ENCODE results near the gene LDLRAD4.
A peak's percentile ranks its signal among the peaks of the same experiment; 100 is the strongest.
"Not testable (repeated sequence)": the region's sequence is repeated elsewhere in the genome, so short reads cannot be mapped to it uniquely, and the experiment has no call there.

Gene LDLRAD4

DNA sequence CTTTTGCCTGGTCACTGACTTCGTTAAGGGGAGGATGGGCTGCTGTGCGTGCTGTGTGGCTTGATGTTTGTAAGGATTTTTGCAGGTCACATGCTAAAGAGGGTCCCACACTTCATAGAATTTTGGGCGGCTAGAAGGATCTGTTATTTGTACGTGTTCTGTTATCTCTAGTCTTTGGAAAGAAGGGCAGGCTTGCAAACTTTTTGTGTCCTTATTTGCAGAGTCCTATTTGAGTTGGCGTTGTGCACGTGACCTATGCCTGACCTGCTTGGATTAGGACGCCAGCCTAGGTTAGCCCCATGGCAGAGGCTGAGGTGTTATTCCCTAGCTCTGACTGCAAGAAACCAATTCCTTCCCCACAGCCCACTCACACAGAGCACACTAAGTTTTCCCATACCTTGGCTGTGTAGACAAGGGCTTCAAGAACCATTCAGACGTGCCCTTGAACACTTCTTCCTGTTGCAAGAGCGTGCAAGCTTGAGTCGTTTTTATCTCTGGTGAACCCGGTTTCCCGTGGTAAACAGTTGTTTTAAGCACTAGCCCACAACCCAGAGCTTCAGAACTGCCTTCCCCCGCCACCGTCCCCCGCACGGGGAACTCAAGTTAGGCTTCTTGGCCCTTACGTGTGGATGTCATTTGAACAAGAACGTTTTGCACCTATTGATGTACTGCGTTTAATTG, 94.6 kb downstream of the LDLRAD4 start:
- peak in 1 of 4 experiments; percentile 30 for DNase-seq

DNA sequence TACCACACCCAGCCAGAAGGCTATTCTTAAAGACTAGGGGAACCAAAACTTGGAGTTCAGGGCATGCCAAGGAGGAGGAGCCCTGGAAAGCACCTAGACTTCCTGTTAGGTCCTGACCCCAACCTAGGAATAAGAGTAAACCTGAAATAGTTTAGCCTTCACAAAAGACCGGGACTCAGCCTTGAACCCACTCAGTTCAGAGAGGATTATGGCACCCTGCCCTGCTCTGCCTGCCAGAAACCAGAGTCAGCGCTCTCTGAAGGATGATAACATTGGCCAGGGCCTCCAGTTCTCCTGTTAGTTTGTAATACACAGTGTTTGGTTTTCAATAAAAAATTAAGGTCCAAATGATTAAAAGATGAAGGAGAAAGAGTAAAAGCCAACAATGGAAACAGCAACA, 96.4 kb downstream of the LDLRAD4 start:
- DNase-seq: no peak

DNA sequence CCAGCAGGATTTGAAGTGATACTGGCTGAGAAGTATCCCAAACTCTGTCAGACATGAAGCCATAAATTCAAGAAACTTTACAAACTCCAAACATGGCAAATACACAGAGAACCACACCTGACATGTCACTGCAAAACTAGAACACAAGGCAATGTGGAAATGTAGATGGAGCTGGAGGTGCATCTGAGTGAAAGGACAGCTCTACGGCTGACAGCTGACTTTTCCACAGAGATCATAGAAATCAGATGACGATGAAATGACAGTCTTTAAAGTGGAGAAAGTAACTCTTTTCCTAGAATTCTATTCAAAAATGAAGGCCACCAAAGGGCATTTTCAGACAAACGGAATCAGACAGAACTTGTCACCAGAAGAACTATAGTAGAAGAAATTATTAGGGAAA, 97.5 kb downstream of the LDLRAD4 start:
- DNase-seq: no peak

DNA sequence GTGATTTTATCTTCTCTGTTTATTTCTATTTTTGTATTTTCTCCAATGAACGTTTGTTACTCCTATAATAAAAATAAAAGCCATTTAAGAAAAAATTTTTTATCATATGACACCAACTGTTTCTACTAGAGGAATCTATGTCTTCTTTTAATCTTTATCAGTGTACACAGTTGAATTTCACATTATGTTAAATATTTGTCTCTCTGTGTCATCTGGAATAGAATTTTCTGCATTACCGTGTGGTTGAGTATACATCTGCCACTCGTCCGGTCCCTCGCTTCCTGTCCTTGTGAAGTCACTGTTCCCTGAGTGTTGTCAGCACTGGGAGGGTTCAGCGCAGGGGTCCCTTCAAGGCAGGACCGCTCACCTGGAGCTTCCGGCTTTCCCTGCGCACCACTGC, 99.2 kb downstream of the LDLRAD4 start:
- no peak for DNase-seq

DNA sequence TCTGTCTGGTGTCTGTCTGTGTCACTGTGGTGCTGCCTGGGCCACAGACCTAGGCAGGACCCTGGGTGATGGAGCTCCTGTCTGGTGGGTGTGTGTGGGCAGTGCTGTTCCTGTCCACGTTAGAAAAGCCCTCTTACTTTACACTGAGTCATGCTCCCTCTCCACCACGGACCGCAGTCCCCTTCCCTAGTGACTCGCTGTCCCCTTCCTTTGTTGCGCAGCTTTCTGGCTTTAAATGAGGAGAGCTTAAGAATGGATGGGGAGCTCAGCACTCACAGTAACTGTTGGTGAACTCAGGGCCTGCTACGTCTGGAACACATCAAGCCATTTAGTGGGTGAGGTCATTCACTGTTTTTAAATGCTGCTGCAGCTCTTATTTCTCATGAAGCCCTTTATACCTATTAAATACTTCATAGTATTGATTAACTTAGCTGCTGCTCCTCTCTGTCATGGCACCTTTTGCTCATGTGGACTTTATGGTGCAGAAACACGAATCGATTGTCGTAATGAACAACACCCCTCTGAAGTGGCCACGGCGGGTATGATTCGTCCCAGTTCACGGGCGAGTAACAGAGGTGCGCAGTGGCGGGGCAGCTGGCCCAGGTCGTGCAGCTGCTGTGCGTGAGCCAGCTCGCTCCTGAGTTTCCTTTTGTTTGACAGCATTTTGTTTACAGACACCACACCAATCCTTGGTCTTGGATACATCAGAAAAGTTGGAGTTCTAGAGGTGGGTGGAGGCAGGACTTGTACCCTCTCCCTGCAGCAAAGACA, 100.4 kb downstream of the LDLRAD4 start:
- DNase-seq: no peak

DNA sequence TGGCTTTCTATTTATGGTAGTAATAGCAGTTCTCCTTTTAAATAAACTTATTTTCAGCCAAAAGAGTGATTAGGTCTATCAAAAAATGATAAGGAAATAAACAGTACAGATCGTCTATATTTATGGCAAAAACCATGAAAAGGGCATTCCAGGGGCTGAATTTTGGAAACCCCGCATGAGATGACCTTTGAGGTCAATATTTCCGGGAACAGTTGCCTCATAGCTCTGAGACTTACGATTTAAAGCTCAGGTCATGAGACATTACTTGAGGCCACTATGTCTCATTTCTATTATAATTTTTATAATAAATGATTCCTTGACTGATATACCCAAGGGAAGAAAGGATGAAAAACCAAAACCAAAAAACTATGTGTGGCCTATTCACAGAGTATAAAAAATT, 101.1 kb downstream of the LDLRAD4 start:
- no peak for DNase-seq

DNA sequence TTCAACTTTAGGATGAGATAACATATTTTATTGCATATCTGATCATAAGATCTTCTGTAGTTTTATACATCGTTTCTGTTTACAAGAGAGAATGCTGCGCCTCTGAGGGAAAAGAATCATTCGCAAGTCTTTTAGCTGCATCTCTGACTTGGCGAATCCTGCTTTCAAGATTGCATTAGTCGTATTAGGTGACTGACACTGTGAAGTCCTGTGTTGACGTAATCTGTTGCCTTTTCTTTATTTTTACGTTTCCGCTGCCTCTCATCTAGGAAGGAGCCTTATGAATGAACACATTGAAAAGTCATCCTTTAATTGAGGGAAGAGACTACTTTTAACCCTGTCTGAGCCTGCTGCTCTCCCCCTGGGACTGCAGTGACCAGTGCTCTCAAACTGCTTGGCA, 101.5 kb downstream of the LDLRAD4 start:
- no peak for DNase-seq

DNA sequence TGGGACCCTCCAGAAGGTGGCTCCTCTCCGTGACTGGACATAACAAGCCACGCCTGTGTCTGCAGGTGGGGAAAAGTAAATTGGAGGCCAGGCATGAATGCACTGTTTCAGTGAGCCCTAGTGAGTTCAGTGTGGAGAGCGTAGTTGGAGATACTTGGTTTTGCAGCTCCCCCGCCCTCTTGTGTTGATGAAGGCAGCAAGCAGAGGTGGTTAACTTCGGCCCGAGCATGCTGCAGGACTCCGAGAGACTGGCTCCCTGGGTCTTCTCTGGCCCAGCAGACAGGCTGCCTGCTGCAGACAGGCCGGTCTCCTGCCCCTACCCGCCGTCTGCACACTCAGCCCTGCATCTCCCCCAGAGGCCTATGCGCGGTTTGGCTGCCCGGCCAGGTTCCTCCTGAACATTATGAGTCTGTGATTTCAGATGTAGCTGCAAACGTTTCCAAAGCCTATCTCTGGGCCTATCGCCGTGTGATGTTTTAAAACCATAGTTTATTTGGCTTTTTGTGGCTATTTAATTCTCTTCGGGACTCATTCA, 102.4 kb downstream of the LDLRAD4 start:
- no peak for DNase-seq

DNA sequence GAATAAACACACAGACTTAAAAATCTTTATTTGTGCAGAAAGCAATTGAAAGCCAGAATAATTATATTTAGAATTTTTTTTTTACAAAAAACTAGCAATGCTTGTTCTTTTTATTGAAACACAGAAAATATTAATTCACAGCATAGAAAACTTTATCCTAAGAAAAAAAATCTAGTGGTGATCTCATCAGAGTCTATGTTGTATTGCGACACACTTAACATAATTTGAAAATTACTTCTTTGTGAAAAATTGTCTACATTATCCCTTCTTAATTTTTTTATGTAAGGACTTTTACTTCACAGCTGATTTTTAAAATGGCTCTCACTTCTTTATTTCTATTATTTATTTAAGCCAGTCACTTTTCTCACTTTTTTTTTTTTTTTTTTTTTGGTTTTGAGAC, 103.4 kb downstream of the LDLRAD4 start:
- DNase-seq: no peak

DNA sequence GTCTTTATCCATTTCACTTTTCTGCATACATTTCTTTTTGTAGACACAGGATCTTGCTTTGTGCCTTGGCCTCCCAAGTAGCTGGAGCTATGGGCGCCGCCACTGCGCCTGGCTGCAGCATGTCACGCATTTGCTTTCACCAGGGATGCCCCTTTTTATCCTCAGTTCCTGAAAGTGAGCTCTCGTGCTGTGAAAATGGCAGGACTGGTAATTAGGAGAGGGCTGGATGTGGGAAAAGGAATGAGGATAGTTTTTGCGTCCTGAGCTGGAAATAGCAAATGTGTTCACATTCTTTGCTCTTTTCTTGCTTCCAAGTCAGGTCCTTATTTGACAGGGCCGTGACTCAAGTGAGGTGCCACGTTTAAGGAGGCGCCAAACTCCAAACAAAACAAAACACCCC, 104.6 kb downstream of the LDLRAD4 start:
- DNase-seq: no peak

DNA sequence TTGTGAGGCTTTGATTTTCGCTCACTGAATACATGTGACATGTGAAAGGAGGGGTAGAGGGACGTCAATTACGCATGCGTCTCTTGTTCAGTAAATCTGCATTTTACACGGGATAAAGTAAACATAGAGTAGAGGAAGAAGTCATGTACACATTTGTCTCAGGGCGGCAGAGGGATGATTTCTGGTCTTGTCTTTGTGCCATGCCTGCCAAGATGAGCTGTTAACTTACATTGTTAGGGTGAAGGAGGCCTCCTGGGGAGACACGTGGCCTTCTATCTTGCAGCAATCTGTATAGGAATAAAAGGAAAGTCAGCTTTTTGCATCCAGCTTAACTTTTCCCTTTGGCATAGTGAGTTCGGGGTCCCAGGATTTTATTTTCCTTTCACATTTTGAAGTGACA, 106.3 kb downstream of the LDLRAD4 start:
- no peak for DNase-seq

DNA sequence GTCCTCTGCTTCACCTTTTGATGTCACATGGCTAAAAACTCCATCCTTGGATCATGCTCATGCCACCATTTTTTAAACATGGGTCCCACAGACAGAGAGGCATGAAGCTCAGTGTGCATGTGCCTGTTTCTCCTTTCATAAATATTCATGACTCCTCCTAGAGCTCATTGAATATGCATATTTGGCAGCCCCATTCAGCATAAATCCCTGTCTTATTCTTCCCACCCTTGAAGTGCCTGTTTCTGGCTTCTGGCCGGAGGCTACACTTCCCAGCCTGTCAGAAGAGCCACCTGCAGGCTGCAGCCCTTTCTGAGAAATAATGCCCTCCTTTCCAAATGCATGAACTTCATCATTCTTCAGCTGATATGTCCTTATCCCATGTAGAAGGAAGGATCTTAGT, 109.7 kb downstream of the LDLRAD4 start:
- no peak for DNase-seq

DNA sequence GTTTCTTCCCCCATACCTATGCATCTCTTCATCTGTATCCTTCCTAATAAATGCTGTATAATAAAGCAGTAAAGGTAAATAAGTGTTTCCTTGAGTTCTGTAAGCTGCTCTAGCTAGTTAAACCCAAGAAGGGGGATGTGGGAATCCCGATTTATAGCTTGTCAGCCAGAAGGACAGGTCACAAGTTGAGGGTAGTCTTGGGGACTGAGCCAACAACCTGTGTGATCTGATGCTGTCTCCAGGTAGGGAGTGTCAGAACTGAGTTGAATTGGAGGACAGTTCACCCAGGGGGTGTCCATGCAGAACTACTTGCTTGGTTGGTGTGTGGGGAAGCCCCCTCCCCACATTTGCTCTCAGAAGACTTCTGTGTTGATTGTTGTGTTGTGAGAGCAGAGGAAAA, 112.4 kb downstream of the LDLRAD4 start:
- DNase-seq: no peak

DNA sequence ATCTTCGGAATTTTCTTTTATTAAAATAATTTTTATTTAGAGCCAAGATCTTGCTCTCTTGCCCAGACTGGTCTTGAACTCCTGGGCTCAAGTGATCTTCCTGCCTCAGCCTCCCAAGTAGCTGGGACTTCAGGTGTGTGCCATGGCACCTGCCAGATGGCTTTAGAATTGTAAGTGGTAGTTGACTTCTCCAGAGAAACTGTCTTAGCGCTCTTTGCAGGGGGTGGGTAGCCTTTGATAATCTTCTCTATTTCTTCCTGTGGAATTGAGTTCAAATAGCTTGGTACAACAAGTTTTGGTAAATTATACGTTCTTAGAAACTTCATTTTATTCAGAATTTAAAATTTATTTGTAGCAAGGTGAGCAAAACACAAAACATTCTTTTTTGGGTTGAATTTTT, 113.3 kb downstream of the LDLRAD4 start:
- DNase-seq: no peak

DNA sequence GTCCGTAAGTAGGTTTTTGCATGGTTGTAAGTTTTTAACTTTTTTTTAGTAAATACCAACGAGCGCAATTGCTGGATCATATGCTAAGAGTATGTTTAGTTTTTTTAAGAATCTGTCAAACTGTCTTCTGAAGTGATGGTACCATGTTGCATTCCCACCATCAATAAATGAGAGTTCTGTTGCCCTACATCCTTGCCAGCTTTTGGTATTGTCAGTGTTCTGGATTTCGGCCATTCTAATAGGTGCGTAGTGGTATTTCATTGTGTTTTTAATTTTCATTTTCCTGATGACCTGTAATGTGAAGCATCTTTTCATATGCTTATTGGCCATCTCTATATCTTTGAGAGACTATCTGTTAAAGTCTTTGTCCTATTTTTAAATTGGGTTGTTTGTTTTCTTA, 114.3 kb downstream of the LDLRAD4 start:
- no peak for DNase-seq

DNA sequence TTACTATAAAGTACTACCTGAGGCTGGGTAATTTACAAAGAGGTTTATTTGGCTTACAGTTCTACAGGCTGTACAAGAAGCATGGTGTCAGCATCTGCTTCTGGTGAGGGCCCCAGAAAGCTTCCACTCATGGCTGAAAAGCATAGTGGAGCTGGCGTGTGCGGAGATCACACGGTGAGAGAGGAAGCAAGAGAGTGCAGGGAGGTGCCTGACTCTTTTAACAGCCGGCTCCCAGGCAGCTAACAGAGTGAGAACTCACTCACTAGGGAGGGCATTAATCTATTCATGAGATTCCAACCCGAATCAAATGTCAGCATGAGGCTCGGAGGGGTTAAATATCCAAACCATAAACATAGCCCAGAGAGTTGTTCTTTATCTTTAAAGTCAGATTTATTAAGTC, 117.3 kb downstream of the LDLRAD4 start:
- no peak for DNase-seq

DNA sequence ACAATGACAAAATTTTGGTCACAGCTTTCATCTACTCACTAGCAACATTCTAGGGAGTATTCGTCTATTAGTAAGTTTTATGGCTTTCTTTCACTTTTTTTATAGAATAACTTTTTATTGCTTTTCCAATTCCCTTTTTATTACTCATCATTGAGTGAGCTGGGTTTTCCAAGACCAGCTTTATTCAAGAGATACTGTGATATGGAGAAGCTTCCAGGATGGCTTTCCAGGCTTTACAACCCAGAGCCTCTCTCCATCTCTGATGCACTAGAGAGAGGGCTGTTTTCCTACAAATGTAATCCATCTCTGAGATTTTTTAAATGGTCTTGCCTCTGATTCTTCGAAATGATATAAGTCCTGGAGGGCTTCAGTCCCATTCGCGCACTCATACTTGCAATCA, 118.3 kb downstream of the LDLRAD4 start:
- DNase-seq: no peak

DNA sequence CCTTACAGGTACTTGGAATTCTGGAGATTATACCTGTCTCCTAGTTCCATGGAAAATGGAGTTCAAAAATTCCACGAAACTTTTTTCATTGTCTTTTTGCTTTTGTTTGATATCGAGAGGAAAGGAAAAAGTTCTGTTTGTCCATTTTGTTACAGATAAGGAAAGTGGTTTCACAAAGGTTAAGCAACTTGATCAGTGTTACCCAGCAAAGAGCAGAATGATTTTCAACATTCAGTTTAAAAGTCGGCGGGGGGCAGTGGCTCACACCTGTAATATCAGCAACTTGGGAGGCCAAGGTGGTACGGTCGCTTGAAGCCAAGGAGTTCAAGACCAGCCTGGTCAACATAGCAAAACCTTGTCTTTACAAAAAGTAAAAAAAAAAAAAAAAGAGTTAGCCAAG, 118.8 kb downstream of the LDLRAD4 start:
- no peak for DNase-seq

DNA sequence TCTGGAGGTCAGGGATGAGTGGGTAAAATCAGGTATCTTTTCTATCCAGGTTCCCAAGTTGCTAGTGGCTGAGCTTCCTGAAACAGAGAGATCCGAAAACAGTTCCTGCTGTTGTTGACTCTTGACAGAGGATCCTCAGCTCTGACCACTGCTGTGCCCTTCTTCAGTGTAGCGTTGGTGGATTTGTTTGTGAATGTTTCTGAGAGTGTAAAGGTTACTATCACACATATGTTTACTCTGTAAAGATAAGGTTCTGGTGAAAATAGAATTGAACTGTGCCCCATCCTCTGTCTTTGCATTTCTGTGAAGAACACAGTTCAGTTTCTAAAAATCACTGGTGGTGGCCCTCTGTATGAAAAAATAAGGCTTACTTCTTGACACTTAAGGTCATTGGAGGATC, 119.8 kb downstream of the LDLRAD4 start:
- DNase-seq: no peak

DNA sequence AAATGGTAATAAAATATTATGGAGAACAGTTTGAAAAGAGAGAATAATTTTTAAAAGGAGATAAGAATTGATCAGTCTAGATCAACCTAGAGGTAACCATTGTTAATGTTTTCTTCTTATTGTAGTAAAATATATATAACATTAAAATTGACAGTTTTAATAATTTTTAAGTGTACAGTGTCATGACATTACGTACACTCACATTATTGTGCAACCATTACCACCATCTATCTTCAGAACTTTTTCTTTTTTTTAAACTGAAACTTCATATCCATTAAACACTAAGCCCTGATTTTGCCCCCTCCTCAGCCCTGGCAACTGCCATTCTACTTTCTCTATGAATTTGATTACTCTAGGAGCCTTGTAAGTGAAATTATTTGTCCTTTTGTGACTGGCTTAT, 121.1 kb downstream of the LDLRAD4 start:
- DNase-seq: no peak

DNA sequence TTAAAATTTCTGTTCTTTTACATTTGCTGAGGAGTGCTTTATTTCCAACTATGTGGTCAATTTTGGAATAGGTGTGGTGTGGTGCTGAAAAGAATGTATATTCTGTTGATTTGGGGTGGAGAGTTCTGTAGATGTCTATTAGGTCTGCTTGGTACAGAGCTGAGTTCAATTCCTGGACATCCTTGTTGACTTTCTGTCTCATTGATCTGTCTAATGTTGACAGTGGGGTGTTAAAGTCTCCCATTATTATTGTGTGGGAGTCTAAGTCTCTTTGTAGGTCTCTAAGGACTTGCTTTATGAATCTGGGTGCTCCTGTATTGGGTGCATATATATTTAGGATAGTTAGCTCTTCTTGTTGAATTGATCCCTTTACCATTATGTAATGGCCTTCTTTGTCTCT, 127.9 kb downstream of the LDLRAD4 start:
- DNase-seq: not testable (repeated sequence)

DNA sequence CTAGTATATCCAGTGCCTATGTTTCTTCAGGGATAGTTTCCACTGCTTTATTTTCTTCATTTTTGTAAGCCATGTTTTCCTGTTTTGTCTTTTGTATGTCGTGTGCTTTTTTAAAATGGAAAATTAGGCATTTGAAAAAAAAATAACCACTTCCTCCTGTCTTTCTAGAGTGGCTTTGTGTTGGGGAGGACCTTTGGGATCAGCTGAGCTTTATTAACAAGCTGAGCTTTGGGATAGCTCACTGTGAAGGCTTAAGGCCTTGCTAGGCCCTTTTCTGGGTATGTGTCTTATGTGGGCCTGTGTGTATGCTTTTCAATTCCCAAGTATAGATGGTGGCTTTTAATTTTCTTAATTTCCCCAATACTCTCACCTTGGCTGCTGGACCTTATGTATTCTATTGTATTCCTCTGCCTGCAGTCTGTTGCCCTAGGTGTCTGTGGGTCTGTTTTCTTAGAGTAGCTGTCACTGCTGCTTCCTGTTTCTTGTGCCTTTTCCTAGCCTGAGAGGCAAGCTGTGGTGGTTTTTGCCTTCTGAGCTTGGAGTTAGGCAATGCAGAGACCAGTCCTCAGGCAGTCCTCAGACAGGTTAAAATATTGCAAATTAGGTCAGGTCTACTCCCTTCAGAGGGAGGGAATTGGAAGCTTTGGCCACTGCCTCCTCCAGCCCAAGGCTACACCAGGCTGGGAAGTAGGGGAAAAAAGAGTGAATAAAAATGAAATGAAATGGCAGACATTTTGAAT, 134.7 kb downstream of the LDLRAD4 start:
- no peak for DNase-seq

DNA sequence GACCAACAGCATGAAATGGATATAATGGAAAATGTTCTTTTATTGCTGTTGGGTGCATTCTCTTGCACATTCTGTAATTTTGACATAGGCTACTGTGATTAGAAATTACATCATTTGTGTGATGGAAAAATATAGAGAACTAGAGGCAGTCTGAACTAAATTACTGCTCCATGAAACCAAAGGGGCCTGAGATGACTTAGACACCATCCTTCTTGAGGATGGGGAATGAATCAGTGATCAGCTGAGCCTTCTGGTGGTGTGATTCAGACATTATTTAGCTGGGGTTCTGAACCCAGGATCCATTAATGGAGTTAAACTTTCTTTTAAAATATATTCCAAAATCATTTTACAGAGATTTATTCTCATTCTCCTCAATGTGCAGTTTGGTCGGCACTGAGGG, 135.8 kb downstream of the LDLRAD4 start:
- no peak for DNase-seq

DNA sequence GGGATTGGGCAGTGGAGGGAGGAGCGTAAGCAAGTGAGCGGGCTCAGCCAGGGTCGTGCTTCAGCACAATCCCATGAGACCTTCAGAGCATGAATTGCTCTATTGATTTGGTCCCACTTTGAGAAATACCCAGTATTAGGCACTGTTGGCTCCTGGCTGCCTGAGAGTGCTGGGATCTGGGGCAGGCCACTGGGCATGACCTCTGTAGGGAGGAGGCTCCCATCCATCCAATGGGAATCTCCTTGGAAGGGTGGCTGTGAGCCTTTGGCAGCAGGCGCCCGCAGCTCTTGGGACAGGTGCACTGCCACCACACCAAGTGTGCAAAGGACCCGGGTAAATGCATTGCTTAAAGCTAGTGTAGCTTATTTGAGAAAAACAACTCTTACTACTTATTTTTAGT, 137.5 kb downstream of the LDLRAD4 start:
- DNase-seq: no peak

All from activated naive CD4-positive, alpha-beta T cell (primary cell).